Measurements from ENCODE around the gene GPR179.
A peak's percentile ranks its signal among the peaks of the same experiment; 100 is the strongest.
"Not testable (repeated sequence)": the region's sequence is repeated elsewhere in the genome, so short reads cannot be mapped to it uniquely, and the experiment has no call there.

Gene GPR179

GRCh38 chr17:38322156-38322779, 21.5 kb downstream of the GPR179 start:
- peak; percentile 17 for DNase-seq

DNA sequence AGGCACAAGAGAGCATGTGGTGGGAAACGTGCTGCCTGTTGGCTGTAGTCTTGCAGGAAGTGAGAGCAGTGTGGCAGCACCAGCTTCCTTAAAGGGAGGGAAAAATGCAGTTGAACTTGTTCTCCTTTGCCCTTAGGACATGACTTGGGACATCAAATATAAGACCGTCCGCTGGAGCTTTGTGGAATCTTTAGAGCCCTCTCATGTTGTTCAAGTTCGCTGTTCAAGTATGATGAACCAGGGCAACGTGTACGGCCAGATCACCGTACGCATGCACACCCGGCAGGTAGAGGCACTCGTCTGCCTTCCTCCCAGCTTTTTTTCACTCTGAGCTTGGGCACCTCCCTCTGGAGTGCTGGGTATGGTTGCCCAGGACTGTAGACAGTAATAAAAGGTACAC, 23.3 kb downstream of the GPR179 start:
- no peak for DNase-seq

DNA sequence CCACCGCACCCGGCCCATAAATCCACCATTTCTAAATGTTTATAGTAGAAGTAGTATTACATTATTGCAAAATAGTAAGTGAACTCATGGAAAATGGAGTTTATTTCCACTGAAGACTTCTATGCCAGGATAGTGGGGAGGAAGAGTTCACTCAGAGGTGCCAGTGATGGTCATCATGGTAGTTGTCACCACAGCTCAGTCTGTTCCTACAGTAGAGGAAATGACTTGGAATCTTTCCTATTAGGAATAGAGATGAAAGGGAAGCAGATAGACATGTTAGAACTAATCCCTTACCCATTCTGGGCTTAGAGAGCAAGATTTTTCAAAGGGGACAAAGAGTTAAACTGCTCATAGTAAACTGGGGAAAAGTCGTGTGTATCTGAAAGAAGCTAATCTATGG, 26.7 kb downstream of the GPR179 start:
- DNase-seq: no peak

- no peak for DNase-seq
These were observed 28.3 kb downstream of the GPR179 start for GRCh38 chr17:38315497-38315896.

DNA sequence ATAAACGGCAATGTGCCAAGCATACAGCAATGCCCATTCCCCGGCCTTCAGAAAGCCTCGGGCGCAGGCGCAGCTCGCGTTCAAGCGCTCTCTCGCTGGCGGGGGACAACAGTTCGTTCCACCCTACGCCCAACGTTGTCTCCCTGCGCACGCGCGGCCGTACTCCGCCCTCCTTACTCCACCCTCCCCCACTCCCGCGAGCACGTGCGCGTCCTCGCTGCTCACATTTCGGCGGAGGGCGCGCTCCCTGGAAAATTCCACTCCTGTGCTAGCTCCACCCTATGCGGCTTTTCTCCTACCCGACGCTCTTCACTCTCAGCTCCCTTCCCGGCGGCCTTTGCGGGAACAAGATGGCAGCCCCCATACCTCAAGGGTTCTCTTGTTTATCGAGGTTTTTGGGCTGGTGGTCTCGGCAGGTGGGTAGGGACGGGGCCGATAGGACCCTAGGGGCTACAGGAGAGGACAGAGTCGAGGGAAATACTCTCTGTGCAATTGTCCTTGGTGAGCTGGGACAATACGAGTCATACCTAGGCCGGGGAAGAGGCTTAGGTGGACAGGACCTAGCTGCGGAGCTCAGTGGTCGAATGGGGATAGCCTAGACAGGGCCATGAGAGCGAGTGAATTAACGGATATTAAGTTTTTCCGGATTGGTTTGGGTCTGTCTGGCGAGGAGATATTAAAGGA, 46.8 kb downstream of the GPR179 start, which contains the start of gene MRPL45:
Gene MRPL45, plus strand, starts transcription at position 335 of the 684 bp plus-strand sequence. Its CDS starts 16 bp downstream, at position 351.
- peak; percentile 96 for DNase-seq

- DNase-seq: not testable (repeated sequence)
These were observed 48.0 kb downstream of the GPR179 start for GRCh38 chr17:38295602-38296365.

DNA sequence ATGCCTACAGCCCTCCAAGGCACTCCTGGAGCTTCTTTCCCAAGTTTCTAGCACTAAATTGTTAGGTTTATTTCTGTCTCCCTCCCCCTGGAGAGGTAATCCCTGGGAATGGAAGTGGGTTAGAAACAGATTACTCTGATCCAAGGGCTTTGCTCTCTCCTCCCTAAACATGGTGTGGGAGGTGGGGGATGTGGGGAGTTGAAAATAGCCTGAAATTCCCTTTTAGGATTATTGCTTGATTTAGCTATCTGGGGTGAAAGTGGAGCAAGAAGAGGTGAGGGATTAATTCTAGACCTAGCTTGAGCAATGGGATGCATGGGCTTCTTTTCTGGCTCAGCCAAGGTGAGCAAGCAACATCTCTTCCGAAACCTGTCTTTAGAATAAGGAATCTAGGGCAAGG, 54.0 kb downstream of the GPR179 start:
- not testable (repeated sequence) for DNase-seq

GRCh38 chr17:38288217-38288827, 55.4 kb downstream of the GPR179 start:
- not testable (repeated sequence) for DNase-seq

DNA sequence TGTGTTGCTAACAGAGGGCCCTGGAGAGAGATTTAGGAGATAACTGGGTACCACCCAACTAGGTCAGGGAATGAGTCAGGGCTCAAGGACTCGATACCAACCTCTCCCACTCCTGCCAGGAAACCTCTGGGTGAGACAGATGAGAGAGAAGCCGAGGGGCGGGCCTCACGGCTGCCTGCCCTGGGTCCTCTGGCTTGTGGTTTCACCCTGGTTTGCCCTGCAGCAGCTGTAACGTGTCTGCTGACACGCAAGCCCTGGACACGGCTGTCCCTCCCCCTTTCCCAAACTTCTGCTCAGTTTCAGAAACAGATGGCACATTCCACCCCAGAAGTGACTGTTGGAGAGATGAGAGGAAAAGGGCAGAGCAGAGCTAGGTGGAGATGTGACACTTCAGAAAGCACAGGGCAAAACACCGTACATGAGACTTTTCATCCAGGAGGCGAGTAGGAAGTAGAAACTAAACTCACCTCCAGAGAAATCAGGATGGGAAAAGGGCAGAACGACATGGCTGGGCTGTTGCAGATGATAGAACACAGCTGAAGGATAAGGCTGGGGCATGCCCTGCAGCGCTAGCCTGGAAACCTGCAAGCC, 57.2 kb downstream of the GPR179 start:
- DNase-seq: not testable (repeated sequence)

DNA sequence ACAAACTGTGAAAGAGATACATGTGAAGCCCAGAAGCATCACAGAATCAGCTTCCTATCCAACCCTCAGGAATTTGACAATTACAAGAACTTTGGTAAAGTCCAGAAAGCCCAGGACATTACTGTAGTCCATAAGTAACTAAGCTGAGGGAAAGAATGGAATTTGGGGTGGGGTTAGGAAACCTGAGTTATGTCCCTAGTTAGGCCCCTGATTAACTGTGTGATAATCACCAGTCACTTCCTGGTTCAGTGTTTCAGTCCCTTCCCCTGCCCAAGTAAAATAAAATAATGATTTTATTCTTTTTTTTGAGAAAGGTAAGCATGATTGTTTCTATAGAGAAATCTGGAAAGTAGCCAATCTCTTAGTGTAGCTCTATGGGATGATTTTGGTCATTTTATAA, 57.8 kb downstream of the GPR179 start:
- DNase-seq: not testable (repeated sequence)

Measured in COR-L47 (cell line).